ENCODE data around the gene IL17F.

Gene IL17F

GRCh38 chr6:52187098-52187497 is 57.2 kb downstream of the IL17F start:
- DNase-seq: no peak

Data from T-helper 2 cell (primary cell).